Caco-2 (cell line): ENCODE data around the gene ACTN2. TPM values are rescaled to one million over a fixed set of nuclear protein-coding genes. Genes with fewer than 3 reads are reported as not detected.

ENCODE experiments used
- BruUV-seq: library from RNA; stranded (reverse); fragments of 400-500 nt; replicated peaks from 2 replicates; lab custom pipeline; 2021; lab: Mats Ljungman, UMichigan
- CTCF ChIA-PET: fragments of 300-600 bp; sonication (Branson Sonifier 250); formaldehyde crosslinking; loops from one replicate; lab custom pipeline; 2022; ENCODE audit warnings: antibody characterized with exemption; lab: Charles Lee
- POLR2A ChIA-PET: fragments of 300-600 bp; sonication (Branson Sonifier 250); formaldehyde crosslinking; loops from one replicate; lab custom pipeline; 2022; ENCODE audit warnings: antibody characterized with exemption; lab: Charles Lee
- DNase-seq, 2 experiments: peaks; one replicate each; pipeline versions ENCODE4 v3.0.0 to v3.0.0-alpha.2; 2020 to 2022
- H3K27me3 ChIP-seq: replicated peaks from 2 replicates; pipeline ENCODE4 v1.6.0; 2011; ENCODE audit warnings: low read length; ENCODE audit not compliant: control insufficient read depth, insufficient read depth
- H3K36me3 ChIP-seq: 2 replicates; pipeline ENCODE4 v1.5.1; 2011; ENCODE audit warnings: low read length; ENCODE audit not compliant: control insufficient read depth, insufficient read depth
- H3K4me1 ChIP-seq: fragments of 250-450 bp; sonication (Bioruptor Pico); 2 replicates; pipeline ENCODE4 v1.5.1; 2020; ENCODE audit warnings: mild to moderate bottlenecking
- H3K4me3 ChIP-seq: 2 replicates; pipeline ENCODE4 v1.5.1; 2011; ENCODE audit warnings: low read depth, mild to moderate bottlenecking, control low read depth, low read length
- H3K9me3 ChIP-seq: fragments of 250-450 bp; sonication (Bioruptor Pico); 2 replicates; pipeline ENCODE4 v1.5.1; 2020; ENCODE audit warnings: mild to moderate bottlenecking, moderate library complexity
- H3K27ac Mint-ChIP-seq: one replicate; pipeline ENCODE4 v1.8.0; 2022; ENCODE audit warnings: mixed read lengths; ENCODE audit not compliant: unreplicated experiment
- H3K27me3 Mint-ChIP-seq: one replicate; pipeline ENCODE4 v1.8.0; 2022; ENCODE audit warnings: mixed read lengths; ENCODE audit not compliant: insufficient read depth, unreplicated experiment
- H3K36me3 Mint-ChIP-seq: one replicate; pipeline ENCODE4 v1.8.0; 2022; ENCODE audit warnings: mild to moderate bottlenecking, mixed read lengths; ENCODE audit not compliant: insufficient read depth, unreplicated experiment
- H3K4me1 Mint-ChIP-seq: one replicate; pipeline ENCODE4 v1.8.0; 2022; ENCODE audit warnings: low read depth, mixed read lengths; ENCODE audit not compliant: unreplicated experiment
- H3K4me3 Mint-ChIP-seq: one replicate; pipeline ENCODE4 v1.8.0; 2022; ENCODE audit warnings: mild to moderate bottlenecking, moderate library complexity, mixed read lengths; ENCODE audit not compliant: unreplicated experiment
- H3K9me3 Mint-ChIP-seq: one replicate; pipeline ENCODE4 v1.8.0; 2022; ENCODE audit warnings: mixed read lengths; ENCODE audit not compliant: unreplicated experiment
- intact Hi-C: fragments of 100-400 bp; cut with micrococcal nuclease; formaldehyde crosslinking; loops from one replicate; pipeline ENCODE4 v1.10.0; 2022; ENCODE audit not compliant: unreplicated experiment
- total RNA-seq: library from RNA; stranded (reverse); gene quantifications from 2 replicates; pipeline ENCODE4 v1.2.3, GENCODE V29; 2022
- TF ChIP-seq, protein P1 (sequence below), 2 experiments: fragments of 200-600 bp in 1 of 2; IDR thresholded peaks; 1 replicate in 1 of 2; 2 replicates in 1 of 2; pipeline versions ENCODE4 v1.5.1 to v1.8.0; 2011 to 2022; ENCODE audit warnings: antibody characterized with exemption in 1 of 2, control low read depth in 1 of 2, inconsistent platforms in 1 of 2, low read depth in 1 of 2, low read length in 1 of 2, mild to moderate bottlenecking in 1 of 2, moderate library complexity in 1 of 2; ENCODE audit not compliant: insufficient read depth in 1 of 2, severe bottlenecking in 1 of 2, unreplicated experiment in 1 of 2

Gene ACTN2
- total RNA-seq, 1 experiment from 2014 or later = not detected

DNA sequence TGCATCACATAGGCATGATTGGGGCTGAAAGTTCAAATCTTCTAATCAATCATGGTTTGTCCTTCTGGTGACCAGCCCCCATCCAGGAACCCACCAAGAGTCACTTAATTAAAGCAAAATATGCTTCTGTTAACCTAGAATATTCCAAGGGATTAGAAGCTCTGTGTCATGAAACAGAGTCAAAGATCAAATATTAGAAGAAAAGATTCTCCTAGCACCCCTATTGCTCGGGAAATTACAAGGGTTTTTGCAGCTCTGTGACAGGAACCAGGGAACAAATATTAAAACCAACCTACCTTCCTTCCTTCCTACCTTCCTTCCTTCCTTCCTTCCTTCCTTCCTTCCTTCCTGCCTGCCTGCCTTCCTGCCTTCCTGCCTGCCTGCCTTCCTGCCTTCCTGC is 31.8 kb upstream of the ACTN2 start:
- intact Hi-C loops = no loop called here
- no peak for DNase-seq
- no peaks in the 10 kb centered on the region for H3K27me3 ChIP-seq
- POLR2A ChIA-PET = no interaction called here
- peaks cover 4% of the 10 kb centered on the region for H3K36me3 Mint-ChIP-seq
- no peaks in the 10 kb centered on the region for H3K4me1 Mint-ChIP-seq
- no peak overlapping the region for H3K4me3 ChIP-seq
- no peaks in the 10 kb centered on the region for H3K4me1 ChIP-seq
- no peaks in the 10 kb centered on the region for H3K36me3 ChIP-seq
- CTCF ChIA-PET = interaction anchor here (0.7 kb wide), 1 partner anchor 73 kb away, joined by 4 read pairs; no protein-coding TSS in a partner anchor
- H3K9me3 ChIP-seq = no peaks in the 10 kb centered on the region
- no peaks in the 10 kb centered on the region for H3K9me3 Mint-ChIP-seq
- peaks cover 10% of the 10 kb centered on the region for H3K27me3 Mint-ChIP-seq
- no peak overlapping the region for H3K27ac Mint-ChIP-seq
- H3K4me3 Mint-ChIP-seq = no peak overlapping the region
- no TSS peak for BruUV-seq
- TF ChIP-seq, protein P1, sequence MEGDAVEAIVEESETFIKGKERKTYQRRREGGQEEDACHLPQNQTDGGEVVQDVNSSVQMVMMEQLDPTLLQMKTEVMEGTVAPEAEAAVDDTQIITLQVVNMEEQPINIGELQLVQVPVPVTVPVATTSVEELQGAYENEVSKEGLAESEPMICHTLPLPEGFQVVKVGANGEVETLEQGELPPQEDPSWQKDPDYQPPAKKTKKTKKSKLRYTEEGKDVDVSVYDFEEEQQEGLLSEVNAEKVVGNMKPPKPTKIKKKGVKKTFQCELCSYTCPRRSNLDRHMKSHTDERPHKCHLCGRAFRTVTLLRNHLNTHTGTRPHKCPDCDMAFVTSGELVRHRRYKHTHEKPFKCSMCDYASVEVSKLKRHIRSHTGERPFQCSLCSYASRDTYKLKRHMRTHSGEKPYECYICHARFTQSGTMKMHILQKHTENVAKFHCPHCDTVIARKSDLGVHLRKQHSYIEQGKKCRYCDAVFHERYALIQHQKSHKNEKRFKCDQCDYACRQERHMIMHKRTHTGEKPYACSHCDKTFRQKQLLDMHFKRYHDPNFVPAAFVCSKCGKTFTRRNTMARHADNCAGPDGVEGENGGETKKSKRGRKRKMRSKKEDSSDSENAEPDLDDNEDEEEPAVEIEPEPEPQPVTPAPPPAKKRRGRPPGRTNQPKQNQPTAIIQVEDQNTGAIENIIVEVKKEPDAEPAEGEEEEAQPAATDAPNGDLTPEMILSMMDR (IDR thresholded peaks at IDR 0.05; ENCODE audit: insufficient read depth in 1 of 2, low read depth in 1 of 2, low read length in 1 of 2, severe bottlenecking in 1 of 2, unreplicated experiment in 1 of 2) = no peak

DNA sequence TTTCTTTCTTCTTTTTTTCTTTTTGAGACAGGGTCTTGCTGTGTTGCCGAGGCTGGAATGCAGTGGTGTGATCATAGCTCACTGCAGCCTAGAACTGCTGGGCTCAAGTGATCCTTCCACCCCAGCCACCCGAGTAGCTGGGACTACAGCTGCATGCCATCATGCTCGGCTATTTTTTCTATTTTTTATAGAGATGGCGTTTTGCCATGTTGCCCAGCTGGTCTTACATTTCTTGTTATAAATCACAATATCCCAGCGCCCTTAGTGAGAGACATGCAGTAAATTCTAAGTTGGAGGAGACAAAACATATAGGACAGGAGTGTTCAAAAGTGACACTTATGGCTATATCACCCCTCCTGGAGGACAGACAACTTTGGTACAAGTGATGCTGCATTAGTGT is 31.3 kb upstream of the ACTN2 start:
- ChIA-PET POLR2A (no interaction called here), CTCF (interaction anchor here (0.7 kb wide), 1 partner anchor 72 kb away, joined by 4 read pairs; no protein-coding TSS in a partner anchor)
- no peaks in the 10 kb centered on the region for H3K9me3 Mint-ChIP-seq

DNA sequence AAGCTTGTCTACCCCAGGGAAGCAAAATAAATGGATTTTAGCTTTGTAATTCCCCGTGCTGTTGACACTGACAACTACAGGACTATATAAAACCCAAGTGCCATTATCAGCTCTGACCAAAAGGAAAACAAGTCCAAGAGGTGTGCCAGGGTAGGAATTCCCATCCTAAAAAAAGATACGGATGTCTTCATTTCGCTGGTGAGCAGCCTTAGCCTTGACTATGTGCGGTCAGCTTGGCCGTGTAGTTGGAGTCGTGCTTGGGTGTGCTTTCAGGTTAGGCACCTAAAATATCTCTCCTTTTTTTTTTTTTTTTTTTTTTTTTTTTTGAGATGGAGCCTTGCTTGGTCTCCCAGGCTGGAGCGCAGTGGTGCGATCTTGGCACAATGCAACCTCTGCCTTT is 28.9 kb upstream of the ACTN2 start:
- no peaks in the 10 kb centered on the region for H3K27me3 ChIP-seq
- H3K36me3 ChIP-seq = no peaks in the 10 kb centered on the region
- intact Hi-C loops = no loop called here
- no peak overlapping the region for H3K27ac Mint-ChIP-seq
- peaks cover 4% of the 10 kb centered on the region for H3K36me3 Mint-ChIP-seq
- peaks cover 10% of the 10 kb centered on the region for H3K27me3 Mint-ChIP-seq
- no peaks in the 10 kb centered on the region for H3K4me1 ChIP-seq
- no TSS peak for BruUV-seq
- no peaks in the 10 kb centered on the region for H3K9me3 ChIP-seq
- H3K4me3 Mint-ChIP-seq = no peak overlapping the region
- POLR2A ChIA-PET = no interaction called here
- H3K4me3 ChIP-seq = no peak overlapping the region
- no peaks in the 10 kb centered on the region for H3K9me3 Mint-ChIP-seq
- H3K4me1 Mint-ChIP-seq = no peaks in the 10 kb centered on the region
- CTCF ChIA-PET = no interaction called here
- TF ChIP-seq, protein P1 (IDR thresholded peaks at IDR 0.05; ENCODE audit: insufficient read depth in 1 of 2, low read depth in 1 of 2, low read length in 1 of 2, severe bottlenecking in 1 of 2, unreplicated experiment in 1 of 2) = no peak
- no peak for DNase-seq

More for the DNA sequence above, 31.3 kb upstream of the ACTN2 start:
- H3K27ac Mint-ChIP-seq = no peak overlapping the region
- no TSS peak for BruUV-seq
- H3K36me3 ChIP-seq = no peaks in the 10 kb centered on the region
- no peak for DNase-seq
- no peaks in the 10 kb centered on the region for H3K4me1 ChIP-seq
- intact Hi-C loops = no loop called here
- TF ChIP-seq, protein P1 (IDR thresholded peaks at IDR 0.05; ENCODE audit: insufficient read depth in 1 of 2, low read depth in 1 of 2, low read length in 1 of 2, severe bottlenecking in 1 of 2, unreplicated experiment in 1 of 2) = no peak
- H3K4me1 Mint-ChIP-seq = no peaks in the 10 kb centered on the region
- peaks cover 4% of the 10 kb centered on the region for H3K36me3 Mint-ChIP-seq
- no peak overlapping the region for H3K4me3 ChIP-seq
- no peaks in the 10 kb centered on the region for H3K9me3 ChIP-seq
- no peaks in the 10 kb centered on the region for H3K27me3 ChIP-seq
- H3K27me3 Mint-ChIP-seq = peaks cover 10% of the 10 kb centered on the region
- no peak overlapping the region for H3K4me3 Mint-ChIP-seq
